LNCaP clone FGC (cell line): ENCODE data around the gene SCN4B.

ENCODE experiments used
- DNase-seq: peaks from one replicate; pipeline ENCODE4 v3.0.0-alpha.2; 2011; ENCODE audit warnings: low read depth
- H3K4me3 ChIP-seq: 2 replicates; pipeline ENCODE4 v1.5.1; 2011; ENCODE audit warnings: mild to moderate bottlenecking, low read depth, low read length, control low read depth
- CTCF ChIP-seq: IDR thresholded peaks from 2 replicates; pipeline ENCODE4 v1.5.1; 2012; ENCODE audit warnings: mild to moderate bottlenecking; ENCODE audit not compliant: control insufficient read depth, insufficient read depth; ENCODE audit errors: extremely low read depth

The SCN4B gene

GRCh38 chr11:118156531-118157185 is 4.0 kb upstream of the SCN4B start:
- DNase-seq = no peak
- no peak overlapping the region for H3K4me3 ChIP-seq
- no peak for TF ChIP-seq CTCF

GRCh38 chr11:118155776-118156530 is 3.3 kb upstream of the SCN4B start:
- no peak for DNase-seq
- H3K4me3 ChIP-seq = no peak overlapping the region
- TF ChIP-seq CTCF = no peak

- no peak overlapping the region for H3K4me3 ChIP-seq
- no peak for TF ChIP-seq CTCF
- DNase-seq = no peak
Measured at GRCh38 chr11:118154641-118155040, 2.0 kb upstream of the SCN4B start.

GRCh38 chr11:118153976-118154375 is 1.4 kb upstream of the SCN4B start:
- no peak overlapping the region for H3K4me3 ChIP-seq
- no peak for DNase-seq
- TF ChIP-seq CTCF = no peak

GRCh38 chr11:118153516-118153915 is 893 bp upstream of the SCN4B start:
- no peak for TF ChIP-seq CTCF
- DNase-seq = no peak
- no peak overlapping the region for H3K4me3 ChIP-seq

- peak overlapping the region; percentile 12; the same call in 1 of the 2 replicates for H3K4me3 ChIP-seq
- no peak for DNase-seq
- TF ChIP-seq CTCF = no peak
Measured at GRCh38 chr11:118152020-118152551, 537 bp downstream of the SCN4B start.
